K562 (cell line): ENCODE results near the gene IDS. TPM values are rescaled to one million over a fixed set of nuclear protein-coding genes. Genes with fewer than 3 reads are reported as not detected.

Experiments
- ATF6 ChIP-seq: sonication (generic); formaldehyde crosslinking; IDR thresholded peaks from 2 replicates; pipeline ENCODE4 v1.4.0; 2020; ENCODE audit warnings: mild to moderate bottlenecking, missing genetic modification reagents
- BACH1 ChIP-seq: fragments of 200-800 bp; sonication (Bioruptor generic); IDR thresholded peaks from 2 replicates; pipeline ENCODE4 v1.6.1; 2016; ENCODE audit warnings: missing genetic modification characterization, missing compliant biosample characterization
- HMG20B ChIP-seq: fragments of 250-450 bp; sonication (Bioruptor Pico); IDR thresholded peaks from 2 replicates; pipeline ENCODE4 v1.5.0; 2021; ENCODE audit warnings: mild to moderate bottlenecking
- MIER1 ChIP-seq: fragments of 450-650 bp; IDR thresholded peaks from 2 replicates; pipeline ENCODE4 v1.6.1; 2016; ENCODE audit warnings: antibody characterized with exemption, mild to moderate bottlenecking, low read depth
- RNF219 ChIP-seq: fragments of 250-450 bp; sonication (Bioruptor Pico); IDR thresholded peaks from 2 replicates; pipeline ENCODE4 v1.5.0; 2022; ENCODE audit warnings: mild to moderate bottlenecking
- TFAM ChIP-seq: fragments of 250-450 bp; sonication (Bioruptor Pico); conservative IDR thresholded peaks from 2 replicates; pipeline ENCODE4 v1.5.0; 2021; ENCODE audit warnings: mild to moderate bottlenecking, moderate library complexity
- ZKSCAN3 ChIP-seq: fragments of 250-450 bp; sonication (Bioruptor Pico); IDR thresholded peaks from 2 replicates; pipeline ENCODE4 v1.4.0; 2020
- ZNF280A ChIP-seq: fragments of 450-650 bp; IDR thresholded peaks from 2 replicates; pipeline ENCODE4 v1.6.1; 2018; ENCODE audit warnings: mild to moderate bottlenecking, low read depth; ENCODE audit not compliant: partially characterized antibody
- ZNF316 ChIP-seq: fragments of 450-650 bp; IDR thresholded peaks from 2 replicates; pipeline ENCODE4 v1.6.1; 2016
- ZNF76 ChIP-seq: fragments of 250-450 bp; sonication (Bioruptor Pico); IDR thresholded peaks from 2 replicates; pipeline ENCODE4 v1.4.0; 2020; ENCODE audit warnings: mild to moderate bottlenecking, moderate library complexity, borderline replicate concordance
- polyA plus RNA-seq, 8 experiments: library from polyadenylated mRNA; depleted of rRNA in 4 of 8; stranded (reverse) in 5 of 8; unstranded in 3 of 8; fragments of >200 nt; fragmentation: Nextera tagmentation in 2 of 8; fragmentation: Illumina TruSeq in 1 of 8; extraction: Ambion mirVana in 2 of 8; extraction: Trizol in 1 of 8; gene quantifications; 2 replicates each; pipeline versions ENCODE4 v1.2.1 to v1.2.3, GENCODE V29; 2011 to 2014; ENCODE audit warnings: inconsistent platforms in 1 of 8, missing spikeins in 1 of 8
- total RNA-seq, 7 experiments: library from RNA; depleted of rRNA in 6 of 7; stranded (reverse); fragments of >200 nt in 6 of 7; fragmentation: Illumina TruSeq in 2 of 7; extraction: Trizol in 2 of 7; gene quantifications; 2 replicates each; pipeline versions ENCODE4 v1.2.1 to v1.2.3, GENCODE V29; 2011 to 2021; ENCODE audit warnings: low replicate concordance in 1 of 7
- TF ChIP-seq, protein P1 (sequence below): fragments of 250-450 bp; sonication (Bioruptor Pico); IDR thresholded peaks from 2 replicates; pipeline ENCODE4 v1.4.0; 2020; ENCODE audit warnings: borderline replicate concordance
- TF ChIP-seq, protein P2 (sequence below): sonication (generic); formaldehyde crosslinking; IDR thresholded peaks from 2 replicates; pipeline ENCODE4 v1.8.0; 2023; ENCODE audit warnings: mild to moderate bottlenecking, missing genetic modification reagents
- TF ChIP-seq, protein P3 (sequence below), 3 experiments: IDR thresholded peaks in 2 of 3; conservative IDR thresholded peaks in 1 of 3; 2 replicates each; pipeline ENCODE4 v1.5.1; 2011 to 2012; ENCODE audit warnings: low read length in 3 of 3, mild to moderate bottlenecking in 3 of 3, control low read depth in 2 of 3, improper control_type of control experiment in 1 of 3, inconsistent platforms in 1 of 3, low read depth in 1 of 3, mixed read lengths in 1 of 3, moderate library complexity in 1 of 3; ENCODE audit not compliant: insufficient read depth in 2 of 3
- TF ChIP-seq, protein P4 (sequence below): sonication (generic); formaldehyde crosslinking; IDR thresholded peaks from 2 replicates; pipeline ENCODE4 v1.8.1; 2023; ENCODE audit warnings: mild to moderate bottlenecking, missing genetic modification reagents, moderate library complexity

The IDS gene
- total and polyA plus RNA-seq, 9 of the 15 experiments (the other 6 are each of a cell fraction or from before 2014, with no cell fraction given): 2.0 to 18.6 (median 8.6) TPM

DNA sequence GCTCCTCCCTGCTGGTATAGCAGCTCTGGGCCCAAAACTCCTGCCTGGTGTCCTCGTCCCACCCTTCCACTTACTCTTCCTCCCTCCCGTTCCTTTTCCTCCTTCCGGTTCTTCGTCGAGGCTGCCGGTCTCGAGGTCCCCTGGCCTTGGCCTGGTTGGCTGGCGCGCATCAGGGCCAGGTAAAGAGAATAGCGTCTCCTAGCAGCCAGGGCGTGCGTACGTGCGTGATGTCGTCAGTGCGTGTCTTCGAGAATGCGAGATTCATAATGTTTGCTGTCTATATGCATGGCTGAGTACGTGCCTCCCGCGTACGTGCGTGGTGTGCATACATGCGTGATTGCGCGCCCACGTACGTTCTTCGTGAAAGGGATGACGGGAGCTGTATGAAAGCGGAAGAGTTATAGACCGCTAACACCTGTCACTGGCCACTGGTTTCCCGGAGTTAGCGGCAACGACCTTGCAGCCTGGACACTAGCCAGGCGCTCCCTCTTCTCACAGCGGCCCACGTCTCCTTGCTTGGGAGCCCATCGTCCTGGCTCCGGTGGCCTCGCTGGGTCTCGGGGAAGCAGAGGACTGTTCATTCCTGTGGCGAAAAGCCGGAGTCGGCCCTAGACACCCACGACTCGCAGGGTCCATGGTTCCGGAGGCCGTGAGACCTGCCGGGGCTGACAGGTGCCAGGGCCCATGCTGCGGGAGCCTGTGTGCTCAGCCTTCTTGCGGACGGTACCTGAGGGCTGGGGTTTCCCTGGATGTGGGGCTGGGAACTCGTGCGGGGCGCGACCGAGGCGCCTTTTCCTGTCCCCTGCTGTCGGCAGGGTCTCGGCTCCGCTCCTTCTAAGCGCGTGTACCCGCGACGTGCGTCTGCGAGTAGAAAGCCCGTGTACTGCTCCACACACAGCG is 35.8 kb upstream of the IDS start, which contains the start of gene EOLA1 (continued):
- TF ChIP-seq, protein P1, sequence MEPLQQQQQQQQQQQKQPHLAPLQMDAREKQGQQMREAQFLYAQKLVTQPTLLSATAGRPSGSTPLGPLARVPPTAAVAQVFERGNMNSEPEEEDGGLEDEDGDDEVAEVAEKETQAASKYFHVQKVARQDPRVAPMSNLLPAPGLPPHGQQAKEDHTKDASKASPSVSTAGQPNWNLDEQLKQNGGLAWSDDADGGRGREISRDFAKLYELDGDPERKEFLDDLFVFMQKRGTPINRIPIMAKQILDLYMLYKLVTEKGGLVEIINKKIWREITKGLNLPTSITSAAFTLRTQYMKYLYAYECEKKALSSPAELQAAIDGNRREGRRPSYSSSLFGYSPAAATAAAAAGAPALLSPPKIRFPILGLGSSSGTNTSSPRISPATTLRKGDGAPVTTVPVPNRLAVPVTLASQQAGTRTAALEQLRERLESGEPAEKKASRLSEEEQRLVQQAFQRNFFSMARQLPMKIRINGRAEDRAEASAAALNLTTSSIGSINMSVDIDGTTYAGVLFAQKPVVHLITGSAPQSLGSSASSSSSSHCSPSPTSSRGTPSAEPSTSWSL (CRISPR knock-in tag): no peak
- no peak for TF ChIP-seq RNF219 (CRISPR knock-in tag)
- TF ChIP-seq, protein P2, sequence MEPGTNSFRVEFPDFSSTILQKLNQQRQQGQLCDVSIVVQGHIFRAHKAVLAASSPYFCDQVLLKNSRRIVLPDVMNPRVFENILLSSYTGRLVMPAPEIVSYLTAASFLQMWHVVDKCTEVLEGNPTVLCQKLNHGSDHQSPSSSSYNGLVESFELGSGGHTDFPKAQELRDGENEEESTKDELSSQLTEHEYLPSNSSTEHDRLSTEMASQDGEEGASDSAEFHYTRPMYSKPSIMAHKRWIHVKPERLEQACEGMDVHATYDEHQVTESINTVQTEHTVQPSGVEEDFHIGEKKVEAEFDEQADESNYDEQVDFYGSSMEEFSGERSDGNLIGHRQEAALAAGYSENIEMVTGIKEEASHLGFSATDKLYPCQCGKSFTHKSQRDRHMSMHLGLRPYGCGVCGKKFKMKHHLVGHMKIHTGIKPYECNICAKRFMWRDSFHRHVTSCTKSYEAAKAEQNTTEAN (CRISPR knock-in tag): no peak
- TF ChIP-seq, protein P3, sequence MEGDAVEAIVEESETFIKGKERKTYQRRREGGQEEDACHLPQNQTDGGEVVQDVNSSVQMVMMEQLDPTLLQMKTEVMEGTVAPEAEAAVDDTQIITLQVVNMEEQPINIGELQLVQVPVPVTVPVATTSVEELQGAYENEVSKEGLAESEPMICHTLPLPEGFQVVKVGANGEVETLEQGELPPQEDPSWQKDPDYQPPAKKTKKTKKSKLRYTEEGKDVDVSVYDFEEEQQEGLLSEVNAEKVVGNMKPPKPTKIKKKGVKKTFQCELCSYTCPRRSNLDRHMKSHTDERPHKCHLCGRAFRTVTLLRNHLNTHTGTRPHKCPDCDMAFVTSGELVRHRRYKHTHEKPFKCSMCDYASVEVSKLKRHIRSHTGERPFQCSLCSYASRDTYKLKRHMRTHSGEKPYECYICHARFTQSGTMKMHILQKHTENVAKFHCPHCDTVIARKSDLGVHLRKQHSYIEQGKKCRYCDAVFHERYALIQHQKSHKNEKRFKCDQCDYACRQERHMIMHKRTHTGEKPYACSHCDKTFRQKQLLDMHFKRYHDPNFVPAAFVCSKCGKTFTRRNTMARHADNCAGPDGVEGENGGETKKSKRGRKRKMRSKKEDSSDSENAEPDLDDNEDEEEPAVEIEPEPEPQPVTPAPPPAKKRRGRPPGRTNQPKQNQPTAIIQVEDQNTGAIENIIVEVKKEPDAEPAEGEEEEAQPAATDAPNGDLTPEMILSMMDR (IDR thresholded peaks at IDR 0.05 in 2 of 3, conservative IDR thresholded peaks at IDR 0.05 in 1 of 3; ENCODE audit: insufficient read depth in 2 of 3, low read depth in 1 of 3, low read length in 3 of 3): no peak
- no peak for TF ChIP-seq ZNF316
- TF ChIP-seq MIER1: no peak
- no peak for TF ChIP-seq ZNF76
- no peak for TF ChIP-seq BACH1 (tag)
- TF ChIP-seq ATF6: no peak
- TF ChIP-seq ZKSCAN3 (CRISPR knock-in tag): no peak
- TF ChIP-seq, protein P4, sequence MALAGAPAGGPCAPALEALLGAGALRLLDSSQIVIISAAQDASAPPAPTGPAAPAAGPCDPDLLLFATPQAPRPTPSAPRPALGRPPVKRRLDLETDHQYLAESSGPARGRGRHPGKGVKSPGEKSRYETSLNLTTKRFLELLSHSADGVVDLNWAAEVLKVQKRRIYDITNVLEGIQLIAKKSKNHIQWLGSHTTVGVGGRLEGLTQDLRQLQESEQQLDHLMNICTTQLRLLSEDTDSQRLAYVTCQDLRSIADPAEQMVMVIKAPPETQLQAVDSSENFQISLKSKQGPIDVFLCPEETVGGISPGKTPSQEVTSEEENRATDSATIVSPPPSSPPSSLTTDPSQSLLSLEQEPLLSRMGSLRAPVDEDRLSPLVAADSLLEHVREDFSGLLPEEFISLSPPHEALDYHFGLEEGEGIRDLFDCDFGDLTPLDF (CRISPR knock-in tag): no peak
- no peak for TF ChIP-seq TFAM (CRISPR knock-in tag)
- no peak for TF ChIP-seq HMG20B (CRISPR knock-in tag)
- TF ChIP-seq ZNF280A: no peak
